HepG2 (cell line): ENCODE results near the gene ADIPOR2. TPM values are rescaled to one million over a fixed set of nuclear protein-coding genes. Genes with fewer than 3 reads are reported as not detected.

Experiments used
- ATAC-seq: fragments of 200-7000 bp; cut with Tn5 transposase; 3 replicates; pipeline ENCODE4 v1.9.1; 2020; ENCODE audit warnings: mild to moderate bottlenecking, moderate library complexity
- BruUV-seq: library from RNA; stranded (reverse); fragments of 400-500 nt; replicated peaks from 2 replicates; lab custom pipeline; 2021; lab: Mats Ljungman, UMichigan
- CTCF ChIA-PET: fragments of 300-600 bp; formaldehyde crosslinking; extraction: SDS; loops from one replicate; lab custom pipeline; 2021; ENCODE audit warnings: low total read pairs, inconsistent platforms, low intra/inter-chr PET ratio; lab: Yijun Ruan, JAX
- POLR2A ChIA-PET: fragments of 350-600 bp; sonication (Branson Sonifier 250); formaldehyde crosslinking; loops from one replicate; lab custom pipeline; 2020; ENCODE audit warnings: antibody characterized with exemption, inconsistent platforms; lab: Yijun Ruan, JAX
- DNase-seq: peaks from one replicate; pipeline ENCODE4 v3.0.0-alpha.2; 2015; ENCODE audit warnings: low spot score
- FAIRE-seq: peaks from 3 replicates; lab custom pipeline; 2011; peaks lifted over from hg19 to GRCh38; lab: Jason Lieb, UNC
- H2AFZ ChIP-seq: one replicate; pipeline ENCODE4 v1.6.1; 2011; ENCODE audit warnings: low read length, inconsistent platforms
- H3K27ac ChIP-seq: fragments of 300-600 bp; 3 replicates; pipeline ENCODE4 v1.8.0; 2011; ENCODE audit warnings: mixed run types, mild to moderate bottlenecking, mixed read lengths, low read length, inconsistent platforms; ENCODE audit not compliant: insufficient read depth; ENCODE audit errors: extremely low read length
- H3K27me3 ChIP-seq, 2 experiments: fragments of 200-600 bp in 1 of 2; 2 replicates in 1 of 2; 3 replicates in 1 of 2; pipeline versions ENCODE4 v1.6.0 to v1.8.0; 2011; ENCODE audit warnings: low read length in 2 of 2, mild to moderate bottlenecking in 2 of 2, moderate library complexity in 2 of 2, inconsistent platforms in 1 of 2; ENCODE audit not compliant: insufficient read depth in 2 of 2, control insufficient read depth in 1 of 2
- H3K36me3 ChIP-seq, 2 experiments: fragments of 200-600 bp in 1 of 2; replicated peaks in 1 of 2; 2 replicates in 1 of 2; 3 replicates in 1 of 2; pipeline versions ENCODE4 v1.5.1 to v1.8.0; 2011; ENCODE audit warnings: low read length in 2 of 2, inconsistent platforms in 1 of 2; ENCODE audit not compliant: insufficient read depth in 2 of 2, control insufficient read depth in 1 of 2
- H3K4me1 ChIP-seq: 2 replicates; pipeline ENCODE4 v1.5.1; 2012; ENCODE audit warnings: low read length, inconsistent platforms; ENCODE audit not compliant: insufficient read depth
- H3K4me2 ChIP-seq: 2 replicates; pipeline ENCODE4 v1.6.0; 2011; ENCODE audit warnings: low read depth, low read length, inconsistent platforms
- H3K4me3 ChIP-seq, 3 experiments: fragments of 200-600 bp in 1 of 3; sonication (generic), shearing (Covaris generic) in 1 of 3; replicated peaks in 1 of 3; 2 replicates each; pipeline ENCODE4 v1.5.1; 2011 to 2016; ENCODE audit warnings: low read length in 3 of 3, inconsistent platforms in 2 of 3, low read depth in 2 of 3, mild to moderate bottlenecking in 2 of 3, control low read depth in 1 of 3, mixed read lengths in 1 of 3; ENCODE audit not compliant: insufficient read depth in 1 of 3
- H3K79me2 ChIP-seq: one replicate; pipeline ENCODE4 v1.6.1; 2011; ENCODE audit warnings: low read length, inconsistent platforms; ENCODE audit not compliant: insufficient read depth
- H3K9ac ChIP-seq: 2 replicates; pipeline ENCODE4 v1.6.0; 2011; ENCODE audit warnings: mild to moderate bottlenecking, low read depth, low read length, inconsistent platforms; ENCODE audit not compliant: insufficient read depth
- H3K9me3 ChIP-seq: 2 replicates; pipeline ENCODE4 v1.5.1; 2012; ENCODE audit warnings: mild to moderate bottlenecking, low read length
- H4K20me1 ChIP-seq: 2 replicates; pipeline ENCODE4 v1.6.0; 2011; ENCODE audit warnings: inconsistent platforms, mild to moderate bottlenecking, low read length, moderate library complexity; ENCODE audit not compliant: insufficient read depth
- DMAP1 ChIP-seq: IDR thresholded peaks from 2 replicates; pipeline ENCODE4 v1.6.1; 2016
- FOXA1 ChIP-seq, 2 experiments: fragments of 450-650 bp in 1 of 2; sonication (generic) in 1 of 2; formaldehyde crosslinking in 1 of 2; IDR thresholded peaks; 2 replicates each; pipeline versions ENCODE4 v1.4.0 to v1.6.1; 2016 to 2020; ENCODE audit warnings: missing genetic modification reagents in 1 of 2
- HDAC1 ChIP-seq: sonication (generic); formaldehyde crosslinking; IDR thresholded peaks from 2 replicates; pipeline ENCODE4 v1.5.1; 2020; ENCODE audit warnings: mild to moderate bottlenecking, missing genetic modification reagents
- MAX ChIP-seq: IDR thresholded peaks from 2 replicates; pipeline ENCODE4 v1.6.1; 2012; ENCODE audit warnings: inconsistent platforms
- PRMT3 ChIP-seq: sonication (generic); formaldehyde crosslinking; IDR thresholded peaks from 2 replicates; pipeline ENCODE4 v1.8.1; 2022; ENCODE audit warnings: low read depth, mild to moderate bottlenecking, moderate library complexity, missing genetic modification reagents, borderline replicate concordance
- RARA ChIP-seq: IDR thresholded peaks from 2 replicates; pipeline ENCODE4 v1.6.1; 2016; ENCODE audit warnings: missing genetic modification reagents, missing compliant biosample characterization
- U2AF2 ChIP-seq: fragments of 200-400 bp; formaldehyde crosslinking; IDR thresholded peaks from 2 replicates; pipeline ENCODE4 v1.6.1; 2017; ENCODE audit warnings: low read depth, mild to moderate bottlenecking, low read length
- ZNF136 ChIP-seq: sonication (generic); formaldehyde crosslinking; IDR thresholded peaks from 2 replicates; pipeline ENCODE4 v1.8.1; 2022; ENCODE audit warnings: low read depth, mild to moderate bottlenecking, moderate library complexity, missing genetic modification reagents
- ZNF20 ChIP-seq: sonication (generic); formaldehyde crosslinking; IDR thresholded peaks from 2 replicates; pipeline ENCODE4 v1.4.0; 2020; ENCODE audit warnings: mild to moderate bottlenecking, moderate library complexity, missing genetic modification reagents
- ZNF3 ChIP-seq: IDR thresholded peaks from 2 replicates; pipeline ENCODE4 v1.7.0; 2017; ENCODE audit warnings: inconsistent platforms
- ZNF530 ChIP-seq: sonication (generic); formaldehyde crosslinking; IDR thresholded peaks from 2 replicates; pipeline ENCODE4 v1.5.0; 2020; ENCODE audit warnings: low read depth, mild to moderate bottlenecking, missing genetic modification reagents
- ZSCAN12 ChIP-seq: sonication (generic); formaldehyde crosslinking; IDR thresholded peaks from 2 replicates; pipeline ENCODE4 v1.9.0; 2021; ENCODE audit warnings: mild to moderate bottlenecking, missing genetic modification reagents
- WGBS: methylation state at CpG from one replicate; pipeline ENCODE4 v1.1.6; 2017; ENCODE audit warnings: low lambda C conversion rate; 5-methylcytosine and 5-hydroxymethylcytosine counted together
- in situ Hi-C: cut with HindIII; loops from 2 replicates; pipeline ENCODE4 v1.10.0; 2017; ENCODE audit warnings: low pct_unique_long_range_greater_than_20kb; ENCODE audit not compliant: extremely low pct_ligation_motif_present
- intact Hi-C: fragments of 100-400 bp; cut with micrococcal nuclease; formaldehyde crosslinking; loops from one replicate; pipeline ENCODE4 v1.10.0; 2022; ENCODE audit not compliant: unreplicated experiment
- polyA plus RNA-seq, 8 experiments: library from polyadenylated mRNA; depleted of rRNA in 3 of 8; stranded (reverse) in 7 of 8; unstranded in 1 of 8; fragments of >200 nt; fragmentation: Illumina TruSeq in 4 of 8; extraction: Trizol in 4 of 8; gene quantifications; 2 replicates each; pipeline versions ENCODE4 v1.2.1 to v1.2.3, GENCODE V29; 2011 to 2016; ENCODE audit warnings: low read depth in 4 of 8, missing spikeins in 1 of 8, mixed read lengths in 1 of 8; ENCODE audit not compliant: insufficient read depth in 1 of 8
- total RNA-seq, 5 experiments: library from RNA; depleted of rRNA; stranded (reverse); fragments of >200 nt; fragmentation: Illumina TruSeq; extraction: Trizol; gene quantifications; 2 replicates each; pipeline ENCODE4 v1.2.3, GENCODE V29; 2016; ENCODE audit warnings: low read depth in 1 of 5

The ADIPOR2 gene
- total and polyA plus RNA-seq, 2 of the 13 experiments (the other 11 are each of a cell fraction or from before 2014, with no cell fraction given): 35.2 to 52.2 TPM

GRCh38 chr12:1680804-1681492 lies 9.9 kb upstream of the ADIPOR2 start:
- Histone ChIP-seq H3K79me2 (no peaks in the 10 kb centered on the region), H2AFZ (no peak overlapping the region), H3K4me2 (no peak overlapping the region), H3K4me1 (peaks cover 27% of the 10 kb centered on the region), H3K4me3 (no peak overlapping the region), H3K27ac (no peak overlapping the region), H3K9me3 (no peaks in the 10 kb centered on the region), H3K36me3 (no peaks in the 10 kb centered on the region), H3K9ac (no peak overlapping the region), H3K27me3 (no peaks in the 10 kb centered on the region; a peak in 1 of 5 replicates), H4K20me1 (no peaks in the 10 kb centered on the region)
- ATAC-seq (no peak), DNase-seq (no peak), FAIRE-seq (no peak)
- TF ChIP-seq ZNF136 (CRISPR knock-in tag): no peak
- TF ChIP-seq DMAP1: no peak
- no peak for TF ChIP-seq FOXA1 (IDR thresholded peaks at IDR 0.05)
- no peak for TF ChIP-seq FOXA1 (CRISPR knock-in tag; IDR thresholded peaks at IDR 0.05)
- no peak for TF ChIP-seq ZNF3 (CRISPR knock-in tag)
- TF ChIP-seq MAX: no peak
- no peak for TF ChIP-seq ZSCAN12 (CRISPR knock-in tag)
- TF ChIP-seq HDAC1 (CRISPR knock-in tag): no peak
- no peak for TF ChIP-seq ZNF20 (CRISPR knock-in tag)
- ChIA-PET CTCF (no interaction called here), POLR2A (interaction anchor here (1.9 kb wide), 1 partner anchor 10 kb away, joined by 6 read pairs; the partner anchor contains the start of gene ADIPOR2)
- WGBS: 51% methylated on average over 7 of the region's 7 CpGs
- in situ Hi-C loops (no loop called here), intact Hi-C loops (no loop called here)
- no TSS peak for BruUV-seq

GRCh38 chr12:1681493-1681807 lies 9.4 kb upstream of the ADIPOR2 start:
- no peak for DNase-seq
- intact Hi-C loops: no loop called here
- ChIA-PET POLR2A (interaction anchor here (1.9 kb wide), 1 partner anchor 9 kb away, joined by 6 read pairs; the partner anchor contains the start of gene ADIPOR2), CTCF (no interaction called here)
- Histone ChIP-seq H3K4me2 (no peak overlapping the region), H3K27ac (no peak overlapping the region), H3K4me3 (no peak overlapping the region), H3K9me3 (no peaks in the 10 kb centered on the region), H3K9ac (no peak overlapping the region), H4K20me1 (no peaks in the 10 kb centered on the region), H3K4me1 (peaks cover 27% of the 10 kb centered on the region), H3K36me3 (no peaks in the 10 kb centered on the region), H3K79me2 (no peaks in the 10 kb centered on the region)
- ATAC-seq: no peak
- BruUV-seq: no TSS peak
- WGBS: 17% methylated on average over 2 of the region's 2 CpGs
- no peak for TF ChIP-seq PRMT3 (CRISPR knock-in tag)
- TF ChIP-seq ZNF530 (CRISPR knock-in tag): no peak
- TF ChIP-seq RARA: no peak
- TF ChIP-seq U2AF2: no peak
- TF ChIP-seq, all 625 proteins: peak for 0
- no peak overlapping the region for H2AFZ ChIP-seq
- in situ Hi-C loops: no loop called here
- no peak for FAIRE-seq
- H3K27me3 ChIP-seq: no peaks in the 10 kb centered on the region; a peak in 1 of 5 replicates
